GM23338 (cell line): ENCODE measurements around the gene ASAP2.

Experiments
- CREB1 ChIP-seq: fragments of 250-450 bp; sonication (Bioruptor Pico); IDR thresholded peaks from 2 replicates; pipeline ENCODE4 v1.5.0; 2020; ENCODE audit warnings: low read depth, mild to moderate bottlenecking, moderate library complexity
- EZH2 ChIP-seq: fragments of 200-600 bp; sonication (generic); IDR thresholded peaks from one replicate; pipeline ENCODE4 v1.8.0; 2017; ENCODE audit warnings: antibody characterized with exemption, mild to moderate bottlenecking, low read depth; ENCODE audit not compliant: unreplicated experiment
- EZH2phosphoT487 ChIP-seq: fragments of 200-600 bp; sonication (generic); IDR thresholded peaks from one replicate; pipeline ENCODE4 v1.8.1; 2018; ENCODE audit warnings: antibody characterized with exemption; ENCODE audit not compliant: unreplicated experiment
- JUNB ChIP-seq: IDR thresholded peaks from one replicate; pipeline ENCODE4 v1.6.1; 2016; ENCODE audit warnings: antibody characterized with exemption; ENCODE audit not compliant: unreplicated experiment
- POLR2AphosphoS5 ChIP-seq: IDR thresholded peaks from 2 replicates; pipeline ENCODE4 v1.6.1; 2016; ENCODE audit warnings: antibody characterized with exemption, low read depth
- ZNF114 ChIP-seq: fragments of 250-450 bp; sonication (Bioruptor Pico); IDR thresholded peaks from 2 replicates; pipeline ENCODE4 v1.5.0; 2020; ENCODE audit warnings: mild to moderate bottlenecking, moderate library complexity
- TF ChIP-seq, protein P1 (sequence below), 2 experiments: fragments of 200-600 bp in 1 of 2; sonication (generic) in 1 of 2; conservative IDR thresholded peaks; 2 replicates each; pipeline versions ENCODE4 v1.5.1 to v1.6.1; 2016 to 2017; ENCODE audit warnings: antibody characterized with exemption in 2 of 2, low read depth in 2 of 2, mild to moderate bottlenecking in 2 of 2, moderate library complexity in 1 of 2
- TF ChIP-seq, protein P2 (sequence below): IDR thresholded peaks from one replicate; pipeline ENCODE4 v1.6.1; 2018; ENCODE audit warnings: antibody characterized with exemption; ENCODE audit not compliant: unreplicated experiment
- TF ChIP-seq, protein P3 (sequence below): fragments of 250-450 bp; sonication (Bioruptor Pico); IDR thresholded peaks from 2 replicates; pipeline ENCODE4 v1.5.0; 2020; ENCODE audit warnings: mild to moderate bottlenecking, moderate library complexity

DNA sequence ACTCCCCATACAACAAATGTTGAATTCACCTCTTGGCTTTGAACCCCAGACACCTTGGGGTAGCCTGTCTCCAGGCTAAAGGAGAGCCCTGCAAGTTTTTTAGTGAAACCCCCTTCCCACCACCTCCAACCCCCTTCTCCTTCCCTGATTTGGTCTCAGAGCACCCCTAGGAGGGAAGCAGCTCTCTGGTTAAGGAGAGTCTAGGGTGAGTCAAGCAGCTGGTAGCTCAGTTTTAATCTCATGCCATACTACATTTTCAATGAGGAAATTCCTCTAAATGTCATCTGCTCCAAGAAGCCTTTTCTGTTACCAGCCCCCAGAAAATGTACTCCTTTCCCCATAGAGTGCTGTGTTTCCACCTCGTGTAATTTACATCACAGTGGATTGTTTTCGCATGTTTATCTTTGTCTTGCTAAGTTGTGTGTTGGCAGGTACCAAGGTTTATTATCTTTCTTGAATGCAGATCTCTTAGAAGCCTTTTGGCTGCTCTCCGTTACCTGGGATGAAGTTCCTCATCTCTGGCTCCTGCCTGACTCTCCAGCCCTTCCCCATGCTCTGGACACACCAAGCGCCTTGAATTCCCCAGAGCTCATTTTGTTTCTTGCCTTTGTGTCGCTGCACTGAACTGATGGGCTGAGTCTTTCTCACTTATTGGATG, 82.2 kb downstream of the ASAP2 start:
- TF ChIP-seq, protein P1, sequence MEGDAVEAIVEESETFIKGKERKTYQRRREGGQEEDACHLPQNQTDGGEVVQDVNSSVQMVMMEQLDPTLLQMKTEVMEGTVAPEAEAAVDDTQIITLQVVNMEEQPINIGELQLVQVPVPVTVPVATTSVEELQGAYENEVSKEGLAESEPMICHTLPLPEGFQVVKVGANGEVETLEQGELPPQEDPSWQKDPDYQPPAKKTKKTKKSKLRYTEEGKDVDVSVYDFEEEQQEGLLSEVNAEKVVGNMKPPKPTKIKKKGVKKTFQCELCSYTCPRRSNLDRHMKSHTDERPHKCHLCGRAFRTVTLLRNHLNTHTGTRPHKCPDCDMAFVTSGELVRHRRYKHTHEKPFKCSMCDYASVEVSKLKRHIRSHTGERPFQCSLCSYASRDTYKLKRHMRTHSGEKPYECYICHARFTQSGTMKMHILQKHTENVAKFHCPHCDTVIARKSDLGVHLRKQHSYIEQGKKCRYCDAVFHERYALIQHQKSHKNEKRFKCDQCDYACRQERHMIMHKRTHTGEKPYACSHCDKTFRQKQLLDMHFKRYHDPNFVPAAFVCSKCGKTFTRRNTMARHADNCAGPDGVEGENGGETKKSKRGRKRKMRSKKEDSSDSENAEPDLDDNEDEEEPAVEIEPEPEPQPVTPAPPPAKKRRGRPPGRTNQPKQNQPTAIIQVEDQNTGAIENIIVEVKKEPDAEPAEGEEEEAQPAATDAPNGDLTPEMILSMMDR (conservative IDR thresholded peaks at IDR 0.05; ENCODE audit: low read depth in 2 of 2): no peak
- TF ChIP-seq, protein P2, sequence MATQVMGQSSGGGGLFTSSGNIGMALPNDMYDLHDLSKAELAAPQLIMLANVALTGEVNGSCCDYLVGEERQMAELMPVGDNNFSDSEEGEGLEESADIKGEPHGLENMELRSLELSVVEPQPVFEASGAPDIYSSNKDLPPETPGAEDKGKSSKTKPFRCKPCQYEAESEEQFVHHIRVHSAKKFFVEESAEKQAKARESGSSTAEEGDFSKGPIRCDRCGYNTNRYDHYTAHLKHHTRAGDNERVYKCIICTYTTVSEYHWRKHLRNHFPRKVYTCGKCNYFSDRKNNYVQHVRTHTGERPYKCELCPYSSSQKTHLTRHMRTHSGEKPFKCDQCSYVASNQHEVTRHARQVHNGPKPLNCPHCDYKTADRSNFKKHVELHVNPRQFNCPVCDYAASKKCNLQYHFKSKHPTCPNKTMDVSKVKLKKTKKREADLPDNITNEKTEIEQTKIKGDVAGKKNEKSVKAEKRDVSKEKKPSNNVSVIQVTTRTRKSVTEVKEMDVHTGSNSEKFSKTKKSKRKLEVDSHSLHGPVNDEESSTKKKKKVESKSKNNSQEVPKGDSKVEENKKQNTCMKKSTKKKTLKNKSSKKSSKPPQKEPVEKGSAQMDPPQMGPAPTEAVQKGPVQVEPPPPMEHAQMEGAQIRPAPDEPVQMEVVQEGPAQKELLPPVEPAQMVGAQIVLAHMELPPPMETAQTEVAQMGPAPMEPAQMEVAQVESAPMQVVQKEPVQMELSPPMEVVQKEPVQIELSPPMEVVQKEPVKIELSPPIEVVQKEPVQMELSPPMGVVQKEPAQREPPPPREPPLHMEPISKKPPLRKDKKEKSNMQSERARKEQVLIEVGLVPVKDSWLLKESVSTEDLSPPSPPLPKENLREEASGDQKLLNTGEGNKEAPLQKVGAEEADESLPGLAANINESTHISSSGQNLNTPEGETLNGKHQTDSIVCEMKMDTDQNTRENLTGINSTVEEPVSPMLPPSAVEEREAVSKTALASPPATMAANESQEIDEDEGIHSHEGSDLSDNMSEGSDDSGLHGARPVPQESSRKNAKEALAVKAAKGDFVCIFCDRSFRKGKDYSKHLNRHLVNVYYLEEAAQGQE: no peak
- TF ChIP-seq EZH2: no peak
- TF ChIP-seq POLR2AphosphoS5: no peak
- TF ChIP-seq, protein P3, sequence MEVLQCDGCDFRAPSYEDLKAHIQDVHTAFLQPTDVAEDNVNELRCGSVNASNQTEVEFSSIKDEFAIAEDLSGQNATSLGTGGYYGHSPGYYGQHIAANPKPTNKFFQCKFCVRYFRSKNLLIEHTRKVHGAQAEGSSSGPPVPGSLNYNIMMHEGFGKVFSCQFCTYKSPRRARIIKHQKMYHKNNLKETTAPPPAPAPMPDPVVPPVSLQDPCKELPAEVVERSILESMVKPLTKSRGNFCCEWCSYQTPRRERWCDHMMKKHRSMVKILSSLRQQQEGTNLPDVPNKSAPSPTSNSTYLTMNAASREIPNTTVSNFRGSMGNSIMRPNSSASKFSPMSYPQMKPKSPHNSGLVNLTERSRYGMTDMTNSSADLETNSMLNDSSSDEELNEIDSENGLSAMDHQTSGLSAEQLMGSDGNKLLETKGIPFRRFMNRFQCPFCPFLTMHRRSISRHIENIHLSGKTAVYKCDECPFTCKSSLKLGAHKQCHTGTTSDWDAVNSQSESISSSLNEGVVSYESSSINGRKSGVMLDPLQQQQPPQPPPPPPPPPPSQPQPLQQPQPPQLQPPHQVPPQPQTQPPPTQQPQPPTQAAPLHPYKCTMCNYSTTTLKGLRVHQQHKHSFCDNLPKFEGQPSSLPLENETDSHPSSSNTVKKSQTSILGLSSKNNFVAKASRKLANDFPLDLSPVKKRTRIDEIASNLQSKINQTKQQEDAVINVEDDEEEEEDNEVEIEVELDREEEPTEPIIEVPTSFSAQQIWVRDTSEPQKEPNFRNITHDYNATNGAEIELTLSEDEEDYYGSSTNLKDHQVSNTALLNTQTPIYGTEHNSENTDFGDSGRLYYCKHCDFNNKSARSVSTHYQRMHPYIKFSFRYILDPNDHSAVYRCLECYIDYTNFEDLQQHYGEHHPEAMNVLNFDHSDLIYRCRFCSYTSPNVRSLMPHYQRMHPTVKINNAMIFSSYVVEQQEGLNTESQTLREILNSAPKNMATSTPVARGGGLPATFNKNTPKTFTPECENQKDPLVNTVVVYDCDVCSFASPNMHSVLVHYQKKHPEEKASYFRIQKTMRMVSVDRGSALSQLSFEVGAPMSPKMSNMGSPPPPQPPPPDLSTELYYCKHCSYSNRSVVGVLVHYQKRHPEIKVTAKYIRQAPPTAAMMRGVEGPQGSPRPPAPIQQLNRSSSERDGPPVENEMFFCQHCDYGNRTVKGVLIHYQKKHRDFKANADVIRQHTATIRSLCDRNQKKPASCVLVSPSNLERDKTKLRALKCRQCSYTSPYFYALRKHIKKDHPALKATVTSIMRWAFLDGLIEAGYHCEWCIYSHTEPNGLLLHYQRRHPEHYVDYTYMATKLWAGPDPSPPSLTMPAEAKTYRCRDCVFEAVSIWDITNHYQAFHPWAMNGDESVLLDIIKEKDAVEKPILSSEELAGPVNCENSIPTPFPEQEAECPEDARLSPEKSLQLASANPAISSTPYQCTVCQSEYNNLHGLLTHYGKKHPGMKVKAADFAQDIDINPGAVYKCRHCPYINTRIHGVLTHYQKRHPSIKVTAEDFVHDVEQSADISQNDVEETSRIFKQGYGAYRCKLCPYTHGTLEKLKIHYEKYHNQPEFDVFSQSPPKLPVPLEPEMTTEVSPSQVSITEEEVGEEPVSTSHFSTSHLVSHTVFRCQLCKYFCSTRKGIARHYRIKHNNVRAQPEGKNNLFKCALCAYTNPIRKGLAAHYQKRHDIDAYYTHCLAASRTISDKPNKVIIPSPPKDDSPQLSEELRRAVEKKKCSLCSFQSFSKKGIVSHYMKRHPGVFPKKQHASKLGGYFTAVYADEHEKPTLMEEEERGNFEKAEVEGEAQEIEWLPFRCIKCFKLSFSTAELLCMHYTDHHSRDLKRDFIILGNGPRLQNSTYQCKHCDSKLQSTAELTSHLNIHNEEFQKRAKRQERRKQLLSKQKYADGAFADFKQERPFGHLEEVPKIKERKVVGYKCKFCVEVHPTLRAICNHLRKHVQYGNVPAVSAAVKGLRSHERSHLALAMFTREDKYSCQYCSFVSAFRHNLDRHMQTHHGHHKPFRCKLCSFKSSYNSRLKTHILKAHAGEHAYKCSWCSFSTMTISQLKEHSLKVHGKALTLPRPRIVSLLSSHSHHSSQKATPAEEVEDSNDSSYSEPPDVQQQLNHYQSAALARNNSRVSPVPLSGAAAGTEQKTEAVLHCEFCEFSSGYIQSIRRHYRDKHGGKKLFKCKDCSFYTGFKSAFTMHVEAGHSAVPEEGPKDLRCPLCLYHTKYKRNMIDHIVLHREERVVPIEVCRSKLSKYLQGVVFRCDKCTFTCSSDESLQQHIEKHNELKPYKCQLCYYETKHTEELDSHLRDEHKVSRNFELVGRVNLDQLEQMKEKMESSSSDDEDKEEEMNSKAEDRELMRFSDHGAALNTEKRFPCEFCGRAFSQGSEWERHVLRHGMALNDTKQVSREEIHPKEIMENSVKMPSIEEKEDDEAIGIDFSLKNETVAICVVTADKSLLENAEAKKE (CRISPR knock-in tag): peak; percentile 57; the same call in 1 of the 2 replicates
- no peak for TF ChIP-seq ZNF114 (CRISPR knock-in tag)
- TF ChIP-seq JUNB: no peak
- 0 out of 2 replicates have a peak, but pooled peaks have one; percentile 26 for TF ChIP-seq CREB1
- TF ChIP-seq EZH2phosphoT487: no peak
